BLaER1 treated with 17β-estradiol and CSF1 and Interleukin-3, amounts not matched to agents 10 nM and 100 nM (cell line): ENCODE data around the gene TCF7L2.
A peak's percentile ranks its signal among the peaks of the same experiment; 100 is the strongest.

Source experiments
- H3K27ac ChIP-seq, 11 experiments: shearing (Covaris generic); formaldehyde crosslinking; 2 replicates each; pipeline ENCODE4 v1.8.1; 2022
- H3K27me3 ChIP-seq, 11 experiments: shearing (Covaris generic); formaldehyde crosslinking; 2 replicates each; pipeline ENCODE4 v1.8.1; 2022
- H3K36me3 ChIP-seq, 11 experiments: shearing (Covaris generic); formaldehyde crosslinking; 2 replicates each; pipeline ENCODE4 v1.8.1; 2022
- H3K4me1 ChIP-seq, 10 experiments: shearing (Covaris generic); formaldehyde crosslinking; 2 replicates each; pipeline ENCODE4 v1.8.1; 2022
- H3K4me2 ChIP-seq, 11 experiments: shearing (Covaris generic); formaldehyde crosslinking; 2 replicates each; pipeline ENCODE4 v1.8.1; 2022
- H3K4me3 ChIP-seq, 10 experiments: shearing (Covaris generic); formaldehyde crosslinking; 2 replicates each; pipeline ENCODE4 v1.8.1; 2022
- H3K9ac ChIP-seq, 11 experiments: shearing (Covaris generic); formaldehyde crosslinking; 2 replicates each; pipeline ENCODE4 v1.8.1; 2022
- H3K9me3 ChIP-seq, 11 experiments: shearing (Covaris generic); formaldehyde crosslinking; replicated peaks in 1 of 11; 2 replicates each; pipeline ENCODE4 v1.8.1; 2022
- H4K20me1 ChIP-seq, 11 experiments: shearing (Covaris generic); formaldehyde crosslinking; 2 replicates each; pipeline ENCODE4 v1.8.1; 2022
- Cebpa-rat ChIP-seq, 11 experiments: shearing (Covaris generic); IDR thresholded peaks; 2 replicates each; pipeline ENCODE4 v1.8.1; 2022

TCF7L2 gene

DNA sequence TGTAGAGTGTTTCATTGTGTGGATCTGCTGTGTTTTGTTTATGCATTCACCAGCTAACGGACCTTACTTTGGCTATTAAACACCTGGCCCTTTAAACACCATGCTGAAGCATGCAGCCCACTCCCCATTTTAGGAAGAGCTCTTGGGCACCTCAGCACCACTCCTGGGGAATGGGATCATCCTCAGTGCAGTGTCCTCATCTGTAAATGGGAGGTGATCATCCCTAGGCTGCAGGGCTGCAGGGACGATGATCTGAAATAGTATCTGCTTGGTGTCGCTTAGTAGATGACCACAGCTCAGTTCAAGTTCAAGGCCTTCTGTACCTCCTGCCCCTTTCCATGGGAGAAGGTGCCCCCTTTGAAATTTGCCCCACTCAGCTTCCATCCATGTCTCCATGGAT is 229.9 kb downstream of the TCF7L2 start:
- no peaks in the 10 kb centered on the region for H3K27me3 ChIP-seq
- no peak overlapping the region for H3K9ac ChIP-seq
- no peaks in the 10 kb centered on the region for H3K36me3 ChIP-seq
- peak overlapping the region in 10 of 11 experiments; percentile 11 to 74 (median 32); a peak in 14 of 22 replicates for H3K4me2 ChIP-seq
- H4K20me1 ChIP-seq: no peaks in the 10 kb centered on the region
- no peaks in the 10 kb centered on the region for H3K9me3 ChIP-seq
- H3K27ac ChIP-seq: no peak overlapping the region
- H3K4me1 ChIP-seq: peaks cover 18 to 44% (median 25%) of the 10 kb centered on the region in 10 experiments
- no peak overlapping the region for H3K4me3 ChIP-seq
- no peak for TF ChIP-seq Cebpa-rat (IDR thresholded peaks at IDR 0.05)

DNA sequence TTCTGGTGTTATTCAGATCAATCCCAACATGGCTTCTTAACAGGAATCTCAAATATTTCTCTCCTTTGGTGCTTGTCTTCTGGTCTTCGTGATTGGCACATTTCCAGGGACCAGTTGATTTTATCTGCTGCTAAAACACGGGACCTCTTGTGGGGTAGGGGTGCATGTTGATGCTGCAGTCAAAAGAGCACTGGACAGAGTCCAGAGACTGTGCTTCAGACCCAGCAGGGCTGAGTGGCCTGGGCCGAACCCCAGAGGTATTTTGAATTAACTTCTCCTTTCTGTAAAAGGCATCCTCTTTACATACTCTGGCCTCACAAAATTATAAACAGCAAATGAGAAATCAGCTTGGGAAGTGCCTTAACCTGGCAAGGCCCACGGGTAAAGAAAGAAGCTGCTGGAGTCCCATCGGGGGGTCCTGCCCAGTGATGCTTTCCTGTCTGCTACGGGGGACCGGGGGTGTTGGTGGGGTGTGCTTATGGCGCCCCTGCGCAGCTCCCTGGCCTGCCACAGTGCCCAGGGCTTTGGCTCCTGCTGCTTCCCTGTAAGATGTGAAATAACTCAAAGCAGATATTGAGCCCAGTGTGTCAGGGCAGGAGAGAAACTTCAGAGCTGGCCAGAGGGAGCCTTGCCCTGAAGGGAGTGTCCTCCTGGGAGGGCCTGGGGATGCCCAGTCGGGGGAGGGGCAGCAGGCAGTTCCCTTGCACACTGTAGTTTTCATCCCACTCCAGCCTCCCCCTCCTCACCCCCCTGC is 230.5 kb downstream of the TCF7L2 start:
- H3K4me3 ChIP-seq: no peak overlapping the region
- no peak for TF ChIP-seq Cebpa-rat (IDR thresholded peaks at IDR 0.05)
- no peaks in the 10 kb centered on the region for H3K9me3 ChIP-seq
- no peaks in the 10 kb centered on the region for H4K20me1 ChIP-seq
- H3K36me3 ChIP-seq: no peaks in the 10 kb centered on the region
- no peaks in the 10 kb centered on the region for H3K27me3 ChIP-seq
- H3K4me1 ChIP-seq: peaks cover 18 to 40% (median 25%) of the 10 kb centered on the region in 10 experiments
- H3K27ac ChIP-seq: peak overlapping the region in 2 of 11 experiments; percentile 18 to 23; a peak in 1 of 22 replicates
- no peak overlapping the region for H3K9ac ChIP-seq
- H3K4me2 ChIP-seq: peak overlapping the region in 10 of 11 experiments; percentile 11 to 74 (median 32); a peak in 14 of 22 replicates

DNA sequence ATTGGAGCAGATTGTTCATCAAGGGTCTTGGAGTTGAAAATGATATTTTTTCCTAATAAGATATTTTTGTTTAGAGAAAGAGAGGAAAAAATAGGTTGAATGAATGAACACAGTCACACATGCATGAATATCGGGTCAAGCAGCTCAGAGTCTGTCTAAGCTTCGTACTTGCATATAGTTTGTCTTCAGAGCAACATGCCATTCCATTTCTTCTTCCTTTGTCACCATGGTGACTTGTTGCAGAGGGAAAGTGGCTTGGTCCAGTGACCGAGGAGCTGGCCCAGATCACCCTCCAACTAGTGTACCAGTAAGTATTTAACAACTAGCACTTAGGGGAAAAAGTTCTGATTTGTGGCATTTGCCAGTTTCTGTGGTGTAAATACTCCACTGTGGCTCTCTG is 232.1 kb downstream of the TCF7L2 start:
- H3K4me3 ChIP-seq: no peak overlapping the region
- H3K9me3 ChIP-seq: peaks cover 0 to 10% (median 5%) of the 10 kb centered on the region in 11 experiments; a peak in 5 of 22 replicates
- no peak overlapping the region for H3K27ac ChIP-seq
- H3K4me2 ChIP-seq: no peak overlapping the region; a peak in 1 of 22 replicates
- H4K20me1 ChIP-seq: no peaks in the 10 kb centered on the region
- H3K27me3 ChIP-seq: no peaks in the 10 kb centered on the region
- no peaks in the 10 kb centered on the region for H3K36me3 ChIP-seq
- H3K9ac ChIP-seq: no peak overlapping the region
- TF ChIP-seq Cebpa-rat (IDR thresholded peaks at IDR 0.05): no peak
- H3K4me1 ChIP-seq: peaks cover 18 to 40% (median 25%) of the 10 kb centered on the region in 10 experiments

DNA sequence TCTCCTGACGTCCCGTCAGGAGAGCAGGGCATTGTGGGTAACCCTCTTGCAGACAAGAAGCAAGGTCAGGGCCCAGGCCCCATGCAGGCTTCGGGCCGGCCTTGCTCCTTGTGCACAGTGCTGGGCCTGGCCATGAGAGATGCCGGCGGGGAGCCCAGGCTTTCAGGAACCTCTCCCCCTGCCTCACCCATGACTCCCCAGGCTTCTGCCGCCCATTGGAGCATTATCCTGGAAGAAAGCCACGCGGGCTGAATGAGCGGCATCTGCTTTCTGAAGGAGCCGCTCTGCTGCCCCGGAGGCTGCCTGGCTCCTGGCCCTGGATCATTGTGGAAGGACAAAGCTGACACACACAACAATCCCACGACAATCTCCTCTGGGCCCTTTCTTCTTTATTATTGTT is 233.5 kb downstream of the TCF7L2 start:
- H3K36me3 ChIP-seq: no peaks in the 10 kb centered on the region
- H3K27ac ChIP-seq: no peak overlapping the region
- no peak for TF ChIP-seq Cebpa-rat (IDR thresholded peaks at IDR 0.05)
- no peak overlapping the region for H3K4me2 ChIP-seq
- H3K4me3 ChIP-seq: no peak overlapping the region
- H3K27me3 ChIP-seq: no peaks in the 10 kb centered on the region
- H3K4me1 ChIP-seq: peaks cover 18 to 31% (median 25%) of the 10 kb centered on the region in 10 experiments
- peaks cover 0 to 12% (median 7%) of the 10 kb centered on the region in 11 experiments; a peak in 6 of 22 replicates for H3K9me3 ChIP-seq
- H4K20me1 ChIP-seq: no peaks in the 10 kb centered on the region
- no peak overlapping the region for H3K9ac ChIP-seq

DNA sequence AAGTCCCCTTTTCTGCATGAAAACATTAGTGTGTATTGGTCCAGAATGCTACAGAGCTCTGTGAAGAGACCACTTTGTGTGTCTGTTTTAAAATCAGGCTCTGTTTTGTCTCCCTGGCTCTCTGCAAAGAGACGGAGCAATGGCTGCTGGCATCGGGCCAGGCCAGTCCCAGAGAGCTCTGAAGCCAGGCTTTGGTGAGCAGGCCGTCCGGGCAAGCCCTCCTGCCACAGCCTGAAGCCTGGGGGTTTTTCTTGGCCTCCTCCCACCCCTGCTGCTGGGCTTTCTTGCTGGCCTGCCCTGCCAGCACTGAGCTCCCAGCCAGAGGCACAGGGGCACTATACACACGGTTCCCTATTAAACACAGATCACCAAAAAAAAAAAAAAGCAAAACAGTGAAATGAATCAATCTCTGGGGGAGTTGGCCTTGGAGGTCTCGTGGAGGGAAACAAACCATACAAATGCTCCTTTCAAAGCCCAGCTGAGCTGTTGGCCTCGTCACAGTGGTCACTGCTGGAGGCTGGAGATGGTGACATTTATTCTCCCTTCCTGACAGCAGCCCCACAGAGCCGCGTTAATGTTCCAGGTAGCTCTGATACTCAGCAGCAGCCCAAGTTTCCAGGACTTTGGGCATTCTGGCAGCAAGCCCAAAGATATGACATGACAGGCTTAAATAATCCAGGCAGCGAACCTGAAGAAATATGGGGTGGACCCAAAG is 237.2 kb downstream of the TCF7L2 start:
- no peak overlapping the region for H3K4me3 ChIP-seq
- TF ChIP-seq Cebpa-rat (IDR thresholded peaks at IDR 0.05): no peak

DNA sequence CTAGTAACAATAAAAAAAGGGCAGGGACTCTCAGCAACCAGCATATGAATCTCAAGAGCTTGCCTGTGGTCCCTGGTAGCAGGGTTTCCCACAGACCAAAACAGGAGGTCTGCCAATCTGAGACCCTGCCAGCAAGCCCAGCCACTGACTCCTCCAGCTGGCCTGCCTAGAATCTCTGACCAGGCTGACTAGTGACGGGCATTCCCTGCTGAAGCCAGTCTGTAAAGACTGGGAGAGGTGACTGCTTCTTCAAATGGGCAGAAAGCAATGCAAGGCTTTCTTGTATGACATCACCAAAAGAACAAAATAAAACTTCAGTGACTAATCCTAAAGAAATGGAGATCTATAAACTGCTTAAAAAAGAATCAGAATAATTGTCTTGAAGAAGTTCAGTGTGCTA is 249.4 kb downstream of the TCF7L2 start:
- Histone ChIP-seq H3K4me2 (no peak overlapping the region), H3K36me3 (no peaks in the 10 kb centered on the region), H3K9ac (no peak overlapping the region), H3K4me1 (peaks cover 0 to 10% (median 0%) of the 10 kb centered on the region in 10 experiments; a peak in 3 of 20 replicates), H3K27ac (no peak overlapping the region), H3K27me3 (no peaks in the 10 kb centered on the region), H3K4me3 (no peak overlapping the region), H3K9me3 (peaks cover 36 to 50% (median 43%) of the 10 kb centered on the region in 11 experiments), H4K20me1 (no peaks in the 10 kb centered on the region)
- no peak for TF ChIP-seq Cebpa-rat (IDR thresholded peaks at IDR 0.05)

More for the DNA sequence above, 237.2 kb downstream of the TCF7L2 start:
- no peaks in the 10 kb centered on the region for H3K4me1 ChIP-seq
- no peak overlapping the region for H3K27ac ChIP-seq
- H4K20me1 ChIP-seq: no peaks in the 10 kb centered on the region
- H3K27me3 ChIP-seq: no peaks in the 10 kb centered on the region
- no peak overlapping the region for H3K9ac ChIP-seq
- H3K9me3 ChIP-seq: peaks cover 0 to 16% (median 7%) of the 10 kb centered on the region in 11 experiments; a peak in 8 of 22 replicates
- no peak overlapping the region for H3K4me2 ChIP-seq
- H3K36me3 ChIP-seq: no peaks in the 10 kb centered on the region

DNA sequence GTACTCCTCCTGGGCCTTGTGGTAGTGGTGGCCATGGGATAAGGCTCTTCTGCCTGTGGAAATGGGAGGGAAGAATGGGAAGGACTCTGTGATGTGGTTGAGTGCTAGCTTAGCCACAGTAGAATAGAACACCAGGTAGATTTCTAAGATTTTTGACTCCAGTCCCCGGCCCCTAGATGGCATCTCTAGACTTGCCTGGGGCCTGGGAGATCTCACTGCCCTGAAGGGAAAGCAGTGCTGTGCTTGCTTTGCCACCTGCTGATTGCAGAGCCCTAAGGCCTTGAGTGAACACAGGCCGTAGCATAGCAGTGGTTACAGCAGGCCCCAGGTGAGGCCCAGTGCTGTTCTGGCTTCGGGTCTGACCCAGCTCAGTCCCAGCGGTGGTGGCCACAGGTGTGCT is 252.0 kb downstream of the TCF7L2 start:
- no peaks in the 10 kb centered on the region for H3K36me3 ChIP-seq
- no peak for TF ChIP-seq Cebpa-rat (IDR thresholded peaks at IDR 0.05)
- no peaks in the 10 kb centered on the region for H4K20me1 ChIP-seq
- H3K4me2 ChIP-seq: no peak overlapping the region
- no peaks in the 10 kb centered on the region for H3K27me3 ChIP-seq
- H3K9ac ChIP-seq: no peak overlapping the region
- H3K9me3 ChIP-seq: peaks cover 53 to 75% (median 63%) of the 10 kb centered on the region in 11 experiments
- no peak overlapping the region for H3K27ac ChIP-seq
- H3K4me1 ChIP-seq: peaks cover 0 to 10% (median 0%) of the 10 kb centered on the region in 10 experiments; a peak in 3 of 20 replicates
- H3K4me3 ChIP-seq: no peak overlapping the region

DNA sequence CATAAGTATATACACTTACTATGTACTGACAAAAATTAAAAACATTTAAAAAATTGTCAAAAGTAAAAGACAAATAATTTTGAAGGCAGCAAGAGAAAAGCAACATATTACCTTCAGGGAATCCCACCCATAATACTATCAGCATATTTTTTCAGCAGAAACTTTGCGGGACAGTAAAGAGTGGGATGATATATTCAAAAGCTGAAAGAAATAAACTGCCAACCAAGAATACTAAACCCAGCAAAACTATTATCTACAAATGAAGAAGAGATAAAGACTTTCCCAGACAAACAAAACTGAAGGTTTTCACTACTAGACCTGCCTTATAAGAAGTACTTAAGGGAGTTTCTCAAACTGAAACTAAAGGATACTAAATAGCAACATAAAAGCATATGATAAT is 257.9 kb downstream of the TCF7L2 start:
- no peak overlapping the region for H3K9ac ChIP-seq
- no peak overlapping the region for H3K27ac ChIP-seq
- H3K4me2 ChIP-seq: no peak overlapping the region
- H3K4me1 ChIP-seq: peaks cover 0 to 10% (median 0%) of the 10 kb centered on the region in 10 experiments; a peak in 3 of 20 replicates
- H3K27me3 ChIP-seq: no peaks in the 10 kb centered on the region
- H3K9me3 ChIP-seq: peaks cover 31 to 71% (median 63%) of the 10 kb centered on the region in 11 experiments
- no peak overlapping the region for H3K4me3 ChIP-seq
- no peaks in the 10 kb centered on the region for H4K20me1 ChIP-seq
- no peaks in the 10 kb centered on the region for H3K36me3 ChIP-seq
- no peak for TF ChIP-seq Cebpa-rat (IDR thresholded peaks at IDR 0.05)

DNA sequence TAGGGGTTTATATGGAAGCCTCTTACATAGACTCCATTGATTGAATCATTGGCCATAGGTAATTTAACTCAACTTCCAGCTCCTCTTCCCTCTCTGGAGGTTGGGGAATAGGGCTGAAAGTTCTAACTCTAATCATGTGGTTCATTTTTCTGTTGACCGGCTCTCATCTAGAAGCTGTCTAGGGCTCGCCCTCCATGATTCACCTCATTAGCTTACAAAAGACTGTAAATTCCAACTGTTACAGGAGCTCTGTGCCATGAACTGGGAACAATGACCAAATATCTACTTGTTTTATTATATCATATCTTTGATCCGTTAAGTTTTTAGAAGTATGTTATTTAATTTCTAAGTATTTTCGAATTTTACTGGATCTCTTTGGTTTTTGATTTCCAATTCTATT is 263.0 kb downstream of the TCF7L2 start:
- H3K4me2 ChIP-seq: no peak overlapping the region
- no peak for TF ChIP-seq Cebpa-rat (IDR thresholded peaks at IDR 0.05)
- peaks cover 0 to 12% (median 8%) of the 10 kb centered on the region in 10 experiments; a peak in 14 of 20 replicates for H3K4me1 ChIP-seq
- peaks cover 18 to 45% (median 35%) of the 10 kb centered on the region in 11 experiments; a peak in 21 of 22 replicates for H3K9me3 ChIP-seq
- H3K27me3 ChIP-seq: no peaks in the 10 kb centered on the region
- H3K27ac ChIP-seq: no peak overlapping the region
- H3K36me3 ChIP-seq: no peaks in the 10 kb centered on the region
- no peaks in the 10 kb centered on the region for H4K20me1 ChIP-seq
- H3K4me3 ChIP-seq: no peak overlapping the region
- no peak overlapping the region for H3K9ac ChIP-seq
